HepG2 (cell line): ENCODE measurements around the gene MTSS2. TPM values are rescaled to one million over a fixed set of nuclear protein-coding genes. Genes with fewer than 3 reads are reported as not detected.

ENCODE experiments used
- EP300 ChIP-seq, 3 experiments: sonication (generic) in 1 of 3; formaldehyde crosslinking in 1 of 3; IDR thresholded peaks; 2 replicates each; pipeline versions ENCODE4 v1.5.1 to v1.6.1; 2011 to 2020; ENCODE audit warnings: low read depth in 2 of 3, low read length in 2 of 3, borderline replicate concordance in 1 of 3, improper control_type of control experiment in 1 of 3, mild to moderate bottlenecking in 1 of 3, missing genetic modification reagents in 1 of 3, moderate library complexity in 1 of 3
- HES4 ChIP-seq: sonication (generic); formaldehyde crosslinking; IDR thresholded peaks from 2 replicates; pipeline ENCODE4 v1.9.0; 2021; ENCODE audit warnings: mild to moderate bottlenecking, missing genetic modification reagents, borderline replicate concordance
- HOXD1 ChIP-seq: sonication (generic); formaldehyde crosslinking; IDR thresholded peaks from 2 replicates; pipeline ENCODE4 v1.5.0; 2020; ENCODE audit warnings: missing genetic modification reagents
- JUND ChIP-seq: sonication (generic); formaldehyde crosslinking; IDR thresholded peaks from 2 replicates; pipeline ENCODE4 v1.8.0; 2022; ENCODE audit warnings: mild to moderate bottlenecking, missing genetic modification reagents
- KDM6A ChIP-seq: IDR thresholded peaks from 2 replicates; pipeline ENCODE4 v1.6.1; 2016; ENCODE audit warnings: low read depth
- KLF13 ChIP-seq: sonication (generic); formaldehyde crosslinking; IDR thresholded peaks from 2 replicates; pipeline ENCODE4 v1.4.0; 2020; ENCODE audit warnings: mild to moderate bottlenecking, missing genetic modification reagents
- NFYB ChIP-seq: sonication (generic); formaldehyde crosslinking; IDR thresholded peaks from 2 replicates; pipeline ENCODE4 v1.4.0; 2020; ENCODE audit warnings: missing genetic modification reagents
- NPAS2 ChIP-seq: sonication (generic); formaldehyde crosslinking; IDR thresholded peaks from 2 replicates; pipeline ENCODE4 v1.8.0; 2022; ENCODE audit warnings: mild to moderate bottlenecking, missing genetic modification reagents, borderline replicate concordance
- PCBP1 ChIP-seq: fragments of 200-400 bp; formaldehyde crosslinking; IDR thresholded peaks from 2 replicates; pipeline ENCODE4 v1.6.1; 2017; ENCODE audit warnings: mild to moderate bottlenecking, low read depth, low read length, borderline replicate concordance
- ZBTB20 ChIP-seq: sonication (generic); formaldehyde crosslinking; IDR thresholded peaks from 2 replicates; pipeline ENCODE4 v1.8.1; 2023; ENCODE audit warnings: missing genetic modification reagents, low read depth, mild to moderate bottlenecking, borderline replicate concordance
- ZBTB26 ChIP-seq: IDR thresholded peaks from 2 replicates; pipeline ENCODE4 v1.6.1; 2016; ENCODE audit warnings: missing compliant biosample characterization, missing genetic modification reagents, borderline replicate concordance
- ZFX ChIP-seq: sonication (generic); formaldehyde crosslinking; IDR thresholded peaks from 2 replicates; pipeline ENCODE4 v1.4.0; 2020; ENCODE audit warnings: mild to moderate bottlenecking, low read depth, missing genetic modification reagents, moderate library complexity
- ZNF256 ChIP-seq: sonication (generic); formaldehyde crosslinking; conservative IDR thresholded peaks from 2 replicates; pipeline ENCODE4 v1.4.0; 2020; ENCODE audit warnings: missing genetic modification reagents
- ZNF616 ChIP-seq: sonication (generic); formaldehyde crosslinking; IDR thresholded peaks from 2 replicates; pipeline ENCODE4 v1.5.0; 2020; ENCODE audit warnings: low read depth, mild to moderate bottlenecking, missing genetic modification reagents
- ZNF768 ChIP-seq: sonication (generic); formaldehyde crosslinking; IDR thresholded peaks from 2 replicates; pipeline ENCODE4 v1.4.0; 2020; ENCODE audit warnings: missing genetic modification reagents
- ZNF770 ChIP-seq: sonication (generic); formaldehyde crosslinking; IDR thresholded peaks from 2 replicates; pipeline ENCODE4 v1.5.0; 2020; ENCODE audit warnings: mild to moderate bottlenecking, missing genetic modification reagents
- polyA plus RNA-seq, 8 experiments: library from polyadenylated mRNA; depleted of rRNA in 3 of 8; stranded (reverse) in 7 of 8; unstranded in 1 of 8; fragments of >200 nt; fragmentation: Illumina TruSeq in 4 of 8; extraction: Trizol in 4 of 8; gene quantifications; 2 replicates each; pipeline versions ENCODE4 v1.2.1 to v1.2.3, GENCODE V29; 2011 to 2016; ENCODE audit warnings: low read depth in 4 of 8, missing spikeins in 1 of 8, mixed read lengths in 1 of 8; ENCODE audit not compliant: insufficient read depth in 1 of 8
- total RNA-seq, 5 experiments: library from RNA; depleted of rRNA; stranded (reverse); fragments of >200 nt; fragmentation: Illumina TruSeq; extraction: Trizol; gene quantifications; 2 replicates each; pipeline ENCODE4 v1.2.3, GENCODE V29; 2016; ENCODE audit warnings: low read depth in 1 of 5
- TF ChIP-seq, protein P1 (sequence below): sonication (generic); formaldehyde crosslinking; IDR thresholded peaks from 2 replicates; pipeline ENCODE4 v1.4.0; 2020; ENCODE audit warnings: missing genetic modification reagents
- TF ChIP-seq, protein P2 (sequence below): sonication (generic); formaldehyde crosslinking; IDR thresholded peaks from 2 replicates; pipeline ENCODE4 v1.5.0; 2020; ENCODE audit warnings: mild to moderate bottlenecking, missing genetic modification reagents, borderline replicate concordance

MTSS2 gene
- total and polyA plus RNA-seq, 2 of the 13 experiments (the other 11 are each of a cell fraction or from before 2014, with no cell fraction given) = 132 to 242 TPM

DNA sequence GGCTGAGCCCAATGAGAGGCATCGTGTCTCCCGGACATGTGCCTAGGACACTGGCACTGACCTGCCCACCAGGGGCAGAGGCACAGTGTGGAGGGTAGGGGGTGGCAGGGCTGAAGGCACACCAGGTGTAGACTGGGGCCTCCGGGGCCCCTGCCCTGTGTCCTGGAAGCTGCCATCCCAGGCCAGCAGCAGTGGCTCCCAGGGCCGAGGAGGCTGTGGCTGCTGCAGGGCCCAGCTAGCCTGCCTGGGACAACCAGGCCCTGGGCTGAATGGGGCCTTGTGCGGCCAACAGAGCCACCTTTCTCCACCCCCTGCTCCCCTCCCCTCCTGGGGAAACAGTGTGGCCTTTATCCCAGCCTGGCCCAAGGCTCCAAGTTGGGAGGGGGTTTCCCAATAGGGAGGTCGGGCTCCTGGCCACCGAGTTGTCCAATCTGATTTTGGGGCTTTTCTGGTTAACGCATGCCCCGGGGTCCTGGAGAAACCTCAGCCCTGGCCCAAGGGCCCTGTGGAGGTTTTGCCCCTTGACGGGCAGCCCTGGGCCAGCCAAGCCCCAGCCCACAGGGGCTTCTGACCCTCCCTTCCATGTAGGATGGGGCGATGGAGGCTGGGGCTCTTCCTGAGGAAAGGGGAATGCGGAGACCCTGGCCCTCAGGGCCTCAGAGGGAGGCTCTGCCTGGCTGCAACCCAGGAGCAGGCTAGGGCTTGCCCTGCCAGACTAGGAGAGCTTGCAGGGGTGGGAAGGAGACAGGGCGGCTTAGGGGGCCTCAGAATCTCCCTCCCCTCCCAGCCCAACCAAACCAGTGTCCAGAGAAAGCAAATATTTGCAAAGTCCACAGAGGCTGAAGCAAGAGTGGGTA lies 4.2 kb downstream of the MTSS2 start (continued):
- TF ChIP-seq ZBTB26 (CRISPR knock-in tag) (0 out of 2 replicates have a peak, but pooled peaks have one; percentile 41), KDM6A (CRISPR knock-in tag) (peak; percentile 70), HOXD1 (CRISPR knock-in tag) (peak; percentile 76; the same call in 1 of the 2 replicates), EP300 (IDR thresholded peaks at IDR 0.05; ENCODE audit: low read depth in 2 of 2, low read length in 2 of 2) (peak; percentile 46 to 87; a peak in 2 of 4 replicates), EP300 (CRISPR knock-in tag; IDR thresholded peaks at IDR 0.05; ENCODE audit: borderline replicate concordance) (peak; percentile 59; the same call in 1 of the 2 replicates), ZBTB20 (CRISPR knock-in tag) (0 out of 2 replicates have a peak, but pooled peaks have one; percentile 38), ZNF616 (CRISPR knock-in tag) (0 out of 2 replicates have a peak, but pooled peaks have one; percentile 14), ZFX (CRISPR knock-in tag) (peak; percentile 96), NFYB (CRISPR knock-in tag) (peak; percentile 12; the same call in 1 of the 2 replicates), KLF13 (CRISPR knock-in tag) (peak; percentile 86; the same call in 1 of the 2 replicates), ZNF770 (peak; percentile 85), JUND (CRISPR knock-in tag) (peak; percentile 83), ZNF768 (CRISPR knock-in tag) (peak; percentile 54; the same call in 1 of the 2 replicates), NPAS2 (CRISPR knock-in tag) (no peak), ZNF256 (CRISPR knock-in tag) (0 out of 2 replicates have a peak, but pooled peaks have one; percentile 50), HES4 (CRISPR knock-in tag) (peak; percentile 31; the same call in 1 of the 2 replicates), PCBP1 (peak; percentile 24; the same call in 1 of the 2 replicates)
- TF ChIP-seq, protein P1, sequence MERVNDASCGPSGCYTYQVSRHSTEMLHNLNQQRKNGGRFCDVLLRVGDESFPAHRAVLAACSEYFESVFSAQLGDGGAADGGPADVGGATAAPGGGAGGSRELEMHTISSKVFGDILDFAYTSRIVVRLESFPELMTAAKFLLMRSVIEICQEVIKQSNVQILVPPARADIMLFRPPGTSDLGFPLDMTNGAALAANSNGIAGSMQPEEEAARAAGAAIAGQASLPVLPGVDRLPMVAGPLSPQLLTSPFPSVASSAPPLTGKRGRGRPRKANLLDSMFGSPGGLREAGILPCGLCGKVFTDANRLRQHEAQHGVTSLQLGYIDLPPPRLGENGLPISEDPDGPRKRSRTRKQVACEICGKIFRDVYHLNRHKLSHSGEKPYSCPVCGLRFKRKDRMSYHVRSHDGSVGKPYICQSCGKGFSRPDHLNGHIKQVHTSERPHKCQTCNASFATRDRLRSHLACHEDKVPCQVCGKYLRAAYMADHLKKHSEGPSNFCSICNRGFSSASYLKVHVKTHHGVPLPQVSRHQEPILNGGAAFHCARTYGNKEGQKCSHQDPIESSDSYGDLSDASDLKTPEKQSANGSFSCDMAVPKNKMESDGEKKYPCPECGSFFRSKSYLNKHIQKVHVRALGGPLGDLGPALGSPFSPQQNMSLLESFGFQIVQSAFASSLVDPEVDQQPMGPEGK (CRISPR knock-in tag) = peak; percentile 98
- TF ChIP-seq, protein P2, sequence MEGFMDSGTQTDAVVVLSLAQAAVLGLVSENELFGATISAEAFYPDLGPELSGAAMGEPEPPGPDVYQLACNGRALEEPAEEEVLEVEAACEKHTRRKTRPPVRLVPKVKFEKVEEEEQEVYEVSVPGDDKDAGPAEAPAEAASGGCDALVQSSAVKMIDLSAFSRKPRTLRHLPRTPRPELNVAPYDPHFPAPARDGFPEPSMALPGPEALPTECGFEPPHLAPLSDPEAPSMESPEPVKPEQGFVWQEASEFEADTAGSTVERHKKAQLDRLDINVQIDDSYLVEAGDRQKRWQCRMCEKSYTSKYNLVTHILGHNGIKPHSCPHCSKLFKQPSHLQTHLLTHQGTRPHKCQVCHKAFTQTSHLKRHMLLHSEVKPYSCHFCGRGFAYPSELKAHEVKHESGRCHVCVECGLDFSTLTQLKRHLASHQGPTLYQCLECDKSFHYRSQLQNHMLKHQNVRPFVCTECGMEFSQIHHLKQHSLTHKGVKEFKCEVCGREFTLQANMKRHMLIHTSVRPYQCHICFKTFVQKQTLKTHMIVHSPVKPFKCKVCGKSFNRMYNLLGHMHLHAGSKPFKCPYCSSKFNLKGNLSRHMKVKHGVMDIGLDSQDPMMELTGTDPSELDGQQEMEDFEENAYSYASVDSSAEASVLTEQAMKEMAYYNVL (CRISPR knock-in tag) = peak; percentile 55; the same call in 1 of the 2 replicates
